WTC11 (cell line): Measurements from ENCODE around the gene FAM168B. TPM values are rescaled to one million over a fixed set of nuclear protein-coding genes. Genes with fewer than 3 reads are reported as not detected.

ENCODE experiments used
- ATAC-seq: fragments of 200-7000 bp; cut with Tn5 transposase; 2 replicates; pipeline ENCODE4 v1.10.0; 2021; ENCODE audit warnings: mild to moderate bottlenecking, moderate library complexity
- CTCF ChIA-PET: fragments of 300-600 bp; sonication (Branson Sonifier 250); formaldehyde crosslinking; loops from one replicate; lab custom pipeline; 2021; ENCODE audit warnings: antibody characterized with exemption; lab: Charles Lee
- POLR2A ChIA-PET: fragments of 350-600 bp; sonication (Branson Sonifier 250); formaldehyde crosslinking; loops from one replicate; lab custom pipeline; 2021; ENCODE audit warnings: antibody characterized with exemption; lab: Charles Lee
- DNase-seq: peaks from one replicate; pipeline ENCODE4 v3.0.0; 2021; ENCODE audit warnings: low spot score
- H3K27ac Mint-ChIP-seq: 2 replicates; pipeline ENCODE4 v1.8.0; 2021; ENCODE audit warnings: mixed read lengths
- H3K27me3 Mint-ChIP-seq: 2 replicates; pipeline ENCODE4 v1.8.0; 2021; ENCODE audit warnings: low read depth, mild to moderate bottlenecking, moderate library complexity, mixed read lengths
- H3K36me3 Mint-ChIP-seq: 2 replicates; pipeline ENCODE4 v1.8.0; 2021; ENCODE audit warnings: mixed read lengths
- H3K4me1 Mint-ChIP-seq: 2 replicates; pipeline ENCODE4 v1.8.0; 2022; ENCODE audit warnings: mixed read lengths
- H3K4me3 Mint-ChIP-seq: 2 replicates; pipeline ENCODE4 v1.8.0; 2021; ENCODE audit warnings: mild to moderate bottlenecking, moderate library complexity, mixed read lengths
- H3K9me3 Mint-ChIP-seq: 2 replicates; pipeline ENCODE4 v1.8.0; 2021; ENCODE audit warnings: mixed read lengths
- AR ChIP-seq: fragments of 250-450 bp; sonication (Bioruptor Pico); IDR thresholded peaks from 2 replicates; pipeline ENCODE4 v1.9.0; 2021; ENCODE audit warnings: mild to moderate bottlenecking
- CBFB ChIP-seq: sonication (generic); formaldehyde crosslinking; IDR thresholded peaks from 2 replicates; pipeline ENCODE4 v1.8.1; 2022; ENCODE audit warnings: mild to moderate bottlenecking, low read depth, missing genetic modification reagents
- CTCF ChIP-seq: fragments of 200-600 bp; IDR thresholded peaks from 2 replicates; pipeline ENCODE4 v1.8.0; 2022; ENCODE audit warnings: antibody characterized with exemption
- E2F1 ChIP-seq: sonication (generic); formaldehyde crosslinking; IDR thresholded peaks from 2 replicates; pipeline ENCODE4 v1.8.0; 2022; ENCODE audit warnings: mild to moderate bottlenecking, missing genetic modification reagents
- ELF4 ChIP-seq: sonication (generic); formaldehyde crosslinking; IDR thresholded peaks from 2 replicates; pipeline ENCODE4 v1.8.1; 2022; ENCODE audit warnings: low read depth, mild to moderate bottlenecking, moderate library complexity, missing genetic modification reagents
- FOXP1 ChIP-seq: sonication (generic); formaldehyde crosslinking; IDR thresholded peaks from 2 replicates; pipeline ENCODE4 v1.8.0; 2022; ENCODE audit warnings: missing genetic modification reagents, mild to moderate bottlenecking, moderate library complexity, borderline replicate concordance
- FOXP4 ChIP-seq: sonication (generic); formaldehyde crosslinking; IDR thresholded peaks from 2 replicates; pipeline ENCODE4 v1.8.0; 2022; ENCODE audit warnings: mild to moderate bottlenecking, missing genetic modification reagents
- HMGXB4 ChIP-seq: sonication (generic); formaldehyde crosslinking; IDR thresholded peaks from 2 replicates; pipeline ENCODE4 v1.8.1; 2023; ENCODE audit warnings: mild to moderate bottlenecking, moderate library complexity, missing genetic modification reagents
- JUN ChIP-seq: sonication (generic); formaldehyde crosslinking; IDR thresholded peaks from 2 replicates; pipeline ENCODE4 v1.8.0; 2023; ENCODE audit warnings: mild to moderate bottlenecking, missing genetic modification reagents
- MXD4 ChIP-seq: fragments of 250-450 bp; sonication (Bioruptor Pico); IDR thresholded peaks from 2 replicates; pipeline ENCODE4 v1.8.0; 2021; ENCODE audit warnings: mild to moderate bottlenecking, moderate library complexity, borderline replicate concordance
- MYBL2 ChIP-seq: sonication (generic); formaldehyde crosslinking; IDR thresholded peaks from 2 replicates; pipeline ENCODE4 v1.8.1; 2023; ENCODE audit warnings: mild to moderate bottlenecking, moderate library complexity, missing genetic modification reagents
- NFATC4 ChIP-seq: fragments of 250-450 bp; sonication (Bioruptor Pico); IDR thresholded peaks from 2 replicates; pipeline ENCODE4 v1.9.0; 2021; ENCODE audit warnings: mild to moderate bottlenecking
- NR2C2 ChIP-seq: sonication (generic); formaldehyde crosslinking; IDR thresholded peaks from 2 replicates; pipeline ENCODE4 v1.8.0; 2022; ENCODE audit warnings: mild to moderate bottlenecking, missing genetic modification reagents
- NR3C1 ChIP-seq: sonication (generic); formaldehyde crosslinking; conservative IDR thresholded peaks from 2 replicates; pipeline ENCODE4 v1.8.1; 2023; ENCODE audit warnings: low read depth, mild to moderate bottlenecking, missing genetic modification reagents
- PREB ChIP-seq: sonication (generic); formaldehyde crosslinking; IDR thresholded peaks from 2 replicates; pipeline ENCODE4 v1.8.1; 2022; ENCODE audit warnings: mild to moderate bottlenecking, missing genetic modification reagents, moderate library complexity, borderline replicate concordance
- PRRX2 ChIP-seq: fragments of 250-450 bp; sonication (Bioruptor Pico); IDR thresholded peaks from 2 replicates; pipeline ENCODE4 v1.8.0; 2021; ENCODE audit warnings: mild to moderate bottlenecking
- RELA ChIP-seq: sonication (generic); formaldehyde crosslinking; IDR thresholded peaks from 2 replicates; pipeline ENCODE4 v1.8.1; 2022; ENCODE audit warnings: missing genetic modification reagents, mild to moderate bottlenecking, borderline replicate concordance
- TCF7 ChIP-seq: sonication (generic); formaldehyde crosslinking; IDR thresholded peaks from 2 replicates; pipeline ENCODE4 v1.8.0; 2022; ENCODE audit warnings: mild to moderate bottlenecking, low read depth, missing genetic modification reagents, moderate library complexity
- TEAD4 ChIP-seq: sonication (generic); formaldehyde crosslinking; IDR thresholded peaks from 2 replicates; pipeline ENCODE4 v1.8.0; 2022; ENCODE audit warnings: mild to moderate bottlenecking, missing genetic modification reagents
- TP53 ChIP-seq: sonication (generic); formaldehyde crosslinking; IDR thresholded peaks from 2 replicates; pipeline ENCODE4 v1.8.1; 2023; ENCODE audit warnings: mild to moderate bottlenecking, missing genetic modification reagents
- ZNF121 ChIP-seq: sonication (generic); formaldehyde crosslinking; IDR thresholded peaks from 2 replicates; pipeline ENCODE4 v1.8.0; 2023; ENCODE audit warnings: missing genetic modification reagents
- ZNF232 ChIP-seq: sonication (generic); formaldehyde crosslinking; IDR thresholded peaks from 2 replicates; pipeline ENCODE4 v1.8.0; 2022; ENCODE audit warnings: mild to moderate bottlenecking, missing genetic modification reagents
- ZNF263 ChIP-seq: sonication (generic); formaldehyde crosslinking; IDR thresholded peaks from 2 replicates; pipeline ENCODE4 v1.8.1; 2022; ENCODE audit warnings: low read depth, mild to moderate bottlenecking, moderate library complexity, missing genetic modification reagents
- ZNF416 ChIP-seq: fragments of 250-450 bp; sonication (Bioruptor Pico); IDR thresholded peaks from 2 replicates; pipeline ENCODE4 v1.9.0; 2021; ENCODE audit warnings: mild to moderate bottlenecking, inconsistent platforms
- ZNF423 ChIP-seq: fragments of 250-450 bp; sonication (Bioruptor Pico); IDR thresholded peaks from 2 replicates; pipeline ENCODE4 v2.1.2; 2022; ENCODE audit warnings: mild to moderate bottlenecking, moderate library complexity
- total RNA-seq: library from RNA; stranded (reverse); gene quantifications from 3 replicates; pipeline ENCODE4 v1.2.3, GENCODE V29; 2021

Gene FAM168B
- total RNA-seq, 1 experiment from 2014 or later = 63.9 TPM

- no peak for TF ChIP-seq AR (CRISPR knock-in tag)
- TF ChIP-seq JUN = no peak
- no peak for TF ChIP-seq RELA
- no peak for TF ChIP-seq E2F1
- TF ChIP-seq CBFB = no peak
- no peak for TF ChIP-seq ZNF232
- no peak for TF ChIP-seq NR3C1 (CRISPR knock-in tag)
- TF ChIP-seq PRRX2 (CRISPR knock-in tag) = no peak
- no peak for TF ChIP-seq MXD4 (CRISPR knock-in tag)
Measured at GRCh38 chr2:131040661-131041401, 52.4 kb downstream of the FAM168B start (continued).

GRCh38 chr2:131039908-131040660 is 53.2 kb downstream of the FAM168B start:
- POLR2A ChIA-PET = no interaction called here
- Mint-ChIP-seq H3K4me3 (no peak overlapping the region), H3K27me3 (peaks cover 16% of the 10 kb centered on the region), H3K27ac (no peak overlapping the region), H3K9me3 (no peaks in the 10 kb centered on the region), H3K4me1 (peaks cover 9% of the 10 kb centered on the region), H3K36me3 (no peaks in the 10 kb centered on the region)
- no peak for TF ChIP-seq TEAD4 (CRISPR knock-in tag)
- no peak for TF ChIP-seq NFATC4 (CRISPR knock-in tag)
- TF ChIP-seq PREB (CRISPR knock-in tag) = no peak
- TF ChIP-seq NR2C2 (CRISPR knock-in tag) = no peak
- no peak for TF ChIP-seq FOXP4 (CRISPR knock-in tag)
- no peak for TF ChIP-seq MXD4 (CRISPR knock-in tag)
- no peak for TF ChIP-seq HMGXB4 (CRISPR knock-in tag)
- TF ChIP-seq CTCF = no peak
- no peak for TF ChIP-seq MYBL2
- TF ChIP-seq ZNF263 (CRISPR knock-in tag) = no peak
- no peak for TF ChIP-seq TCF7 (CRISPR knock-in tag)
- no peak for TF ChIP-seq TP53 (CRISPR knock-in tag)
- no peak for TF ChIP-seq ZNF423 (CRISPR knock-in tag)
- TF ChIP-seq ZNF121 = no peak
- TF ChIP-seq ELF4 (CRISPR knock-in tag) = no peak
- no peak for TF ChIP-seq FOXP1 (CRISPR knock-in tag)
- TF ChIP-seq ZNF416 (CRISPR knock-in tag) = no peak
- CTCF ChIA-PET = interaction anchor here (0.6 to 2.2 kb wide), 6 partner anchors 7 to 243 kb away, joined by 3 to 11 read pairs (median 4); no protein-coding TSS in a partner anchor
- DNase-seq = no peak
- no peak for ATAC-seq
